ENCODE results near the gene PPP6R3. TPM values are rescaled to one million over a fixed set of nuclear protein-coding genes. Genes with fewer than 3 reads are reported as not detected.
"Not testable (repeated sequence)": the region's sequence is repeated elsewhere in the genome, so short reads cannot be mapped to it uniquely, and the experiment has no call there.

Gene PPP6R3
- total RNA-seq, 1 experiment from 2014 or later = 129 TPM

DNA sequence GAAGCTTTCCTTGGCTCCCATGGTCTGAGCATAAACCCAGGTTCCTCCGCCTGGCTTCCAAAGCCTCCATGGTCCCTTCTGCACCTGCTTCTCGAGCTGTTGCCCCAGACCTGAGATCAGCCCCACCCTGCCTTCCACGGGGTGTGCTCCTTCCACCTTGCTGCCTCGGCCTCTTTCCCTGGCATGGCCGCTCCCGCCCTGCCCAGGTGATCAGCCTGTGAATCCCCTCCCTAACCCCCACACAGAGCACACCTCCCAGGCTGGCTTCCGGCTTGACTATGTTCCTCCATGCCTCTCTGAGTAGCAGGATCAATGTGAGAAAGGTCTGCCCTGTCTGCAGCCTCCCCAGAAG is 2.7 kb upstream of the PPP6R3 start:
- TF ChIP-seq, protein P1, sequence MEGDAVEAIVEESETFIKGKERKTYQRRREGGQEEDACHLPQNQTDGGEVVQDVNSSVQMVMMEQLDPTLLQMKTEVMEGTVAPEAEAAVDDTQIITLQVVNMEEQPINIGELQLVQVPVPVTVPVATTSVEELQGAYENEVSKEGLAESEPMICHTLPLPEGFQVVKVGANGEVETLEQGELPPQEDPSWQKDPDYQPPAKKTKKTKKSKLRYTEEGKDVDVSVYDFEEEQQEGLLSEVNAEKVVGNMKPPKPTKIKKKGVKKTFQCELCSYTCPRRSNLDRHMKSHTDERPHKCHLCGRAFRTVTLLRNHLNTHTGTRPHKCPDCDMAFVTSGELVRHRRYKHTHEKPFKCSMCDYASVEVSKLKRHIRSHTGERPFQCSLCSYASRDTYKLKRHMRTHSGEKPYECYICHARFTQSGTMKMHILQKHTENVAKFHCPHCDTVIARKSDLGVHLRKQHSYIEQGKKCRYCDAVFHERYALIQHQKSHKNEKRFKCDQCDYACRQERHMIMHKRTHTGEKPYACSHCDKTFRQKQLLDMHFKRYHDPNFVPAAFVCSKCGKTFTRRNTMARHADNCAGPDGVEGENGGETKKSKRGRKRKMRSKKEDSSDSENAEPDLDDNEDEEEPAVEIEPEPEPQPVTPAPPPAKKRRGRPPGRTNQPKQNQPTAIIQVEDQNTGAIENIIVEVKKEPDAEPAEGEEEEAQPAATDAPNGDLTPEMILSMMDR (conservative IDR thresholded peaks at IDR 0.05) = no peak
- TF ChIP-seq EZH2 (IDR thresholded peaks at IDR 0.05; ENCODE audit: low read depth) = no peak

DNA sequence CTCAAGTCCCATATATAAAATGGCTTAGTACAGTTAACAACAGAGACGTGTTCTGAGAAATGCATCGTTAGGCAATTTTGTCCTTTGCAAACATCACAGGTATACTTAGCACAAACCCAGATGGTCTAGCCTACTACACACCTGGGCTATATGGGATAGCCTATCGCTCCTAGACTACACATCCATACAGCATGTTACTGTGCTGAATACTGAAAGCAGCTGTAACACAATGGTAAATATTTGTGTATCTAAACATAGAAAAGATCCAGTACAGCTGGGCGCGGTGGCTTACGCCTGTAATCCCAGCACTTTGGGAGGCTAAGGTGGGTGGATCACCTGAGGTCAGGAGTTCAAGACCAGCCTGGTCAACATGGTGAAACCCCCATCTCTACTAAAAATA is 2.2 kb upstream of the PPP6R3 start:
- H3K36me3 ChIP-seq (ENCODE audit: low read depth); H3K27me3 ChIP-seq (ENCODE audit: insufficient read depth, low read depth); BruUV-seq (replicated peaks); intact Hi-C loops (cut with micrococcal nuclease; ENCODE audit: unreplicated experiment); H3K9me3 ChIP-seq (ENCODE audit: insufficient read depth, low read depth); H3K4me3 ChIP-seq; H2AFZ ChIP-seq; H3K4me2 ChIP-seq; DNase-seq; CTCF ChIA-PET; H3K9me2 ChIP-seq (ENCODE audit: insufficient read depth); POLR2A ChIA-PET (ENCODE audit: unreplicated experiment); H3K27ac ChIP-seq: not testable (repeated sequence)
- peaks cover 20% of the 10 kb centered on the region for H4K20me1 ChIP-seq (ENCODE audit: insufficient read depth)
- peaks cover 11% of the 10 kb centered on the region; the same call in 1 of the 2 replicates for H3F3A ChIP-seq (ENCODE audit: insufficient read depth, low read depth)
- H3K79me2 ChIP-seq (ENCODE audit: low read depth) = peaks cover 27% of the 10 kb centered on the region
- peaks cover 17% of the 10 kb centered on the region for H3K4me1 ChIP-seq (replicated peaks; ENCODE audit: insufficient read depth)

More for the DNA sequence above, 2.7 kb upstream of the PPP6R3 start:
- Histone ChIP-seq H3K36me3 (ENCODE audit: low read depth) (no peaks in the 10 kb centered on the region; the same call in 1 of the 2 replicates), H3K27ac (no peak overlapping the region), H3K4me3 (no peak overlapping the region), H3K9me2 (ENCODE audit: insufficient read depth) (no peaks in the 10 kb centered on the region), H3K9me3 (ENCODE audit: insufficient read depth, low read depth) (no peaks in the 10 kb centered on the region), H3K27me3 (ENCODE audit: insufficient read depth, low read depth) (no peaks in the 10 kb centered on the region), H2AFZ (no peak overlapping the region), H4K20me1 (ENCODE audit: insufficient read depth) (peaks cover 15% of the 10 kb centered on the region), H3F3A (ENCODE audit: insufficient read depth, low read depth) (peaks cover 11% of the 10 kb centered on the region; the same call in 1 of the 2 replicates), H3K4me2 (no peak overlapping the region), H3K4me1 (replicated peaks; ENCODE audit: insufficient read depth) (peaks cover 12% of the 10 kb centered on the region), H3K79me2 (ENCODE audit: low read depth) (peaks cover 23% of the 10 kb centered on the region)
- POLR2A ChIA-PET (ENCODE audit: unreplicated experiment) = no interaction called here
- CTCF ChIA-PET = no interaction called here
- intact Hi-C loops (cut with micrococcal nuclease; ENCODE audit: unreplicated experiment) = no loop called here
- no peak for DNase-seq
- BruUV-seq (replicated peaks) = no TSS peak

DNA sequence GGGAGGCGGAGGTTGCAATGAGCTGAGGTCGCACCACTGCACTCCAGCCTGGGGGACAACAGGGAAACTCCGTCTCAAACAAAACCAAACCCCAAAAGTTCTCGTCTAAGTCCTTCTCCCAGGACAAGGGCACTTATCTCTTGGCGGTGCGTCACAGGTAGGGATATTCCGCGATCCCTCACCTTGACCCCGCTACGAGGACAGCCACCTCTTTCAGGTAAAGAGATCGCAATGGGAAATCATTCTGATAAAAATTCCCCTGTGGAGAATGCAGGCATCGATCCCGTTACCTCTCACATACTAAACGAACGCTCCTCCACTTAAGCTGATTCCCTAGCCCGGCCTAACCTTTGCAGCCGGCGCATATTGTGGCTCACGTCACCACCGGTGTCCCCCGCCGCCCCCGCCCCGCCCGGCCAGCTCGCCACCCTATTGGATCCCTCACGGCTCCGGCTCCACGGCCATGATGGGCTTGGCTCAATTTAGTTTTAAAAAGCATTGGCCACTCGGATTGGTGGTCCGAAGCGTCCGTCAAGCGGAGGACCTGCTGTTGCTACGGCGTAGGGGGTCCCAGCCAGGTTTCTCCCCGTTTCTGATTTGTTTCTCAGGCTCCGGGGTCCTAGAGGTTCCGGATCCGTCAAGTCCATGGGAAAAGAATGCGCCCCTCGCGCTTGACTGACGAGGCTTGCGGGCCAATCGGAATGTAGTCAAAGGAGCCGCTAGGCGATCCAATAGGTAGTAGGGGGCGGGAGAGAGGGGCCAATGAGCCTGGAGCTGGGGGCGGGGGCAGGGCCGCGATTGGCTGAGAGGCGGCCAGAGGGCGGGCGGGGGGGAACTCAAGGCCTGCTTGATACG is 439 bp upstream of the PPP6R3 start:
- peak overlapping the region; percentile 67 for H3K27ac ChIP-seq
- CTCF ChIA-PET = interaction anchor here (0.6 kb wide), 2 partner anchors 54 to 165 kb away, joined by 3 read pairs; no protein-coding TSS in a partner anchor
- H3K9me3 ChIP-seq (ENCODE audit: insufficient read depth, low read depth) = no peaks in the 10 kb centered on the region
- H3F3A ChIP-seq (ENCODE audit: insufficient read depth, low read depth) = peaks cover 11% of the 10 kb centered on the region; the same call in 1 of the 2 replicates
- POLR2A ChIA-PET (ENCODE audit: unreplicated experiment) = interaction anchor here (0.6 to 0.7 kb wide), 5 partner anchors 46 to 633 kb away, joined by 3 to 9 read pairs (median 5); no protein-coding TSS in a partner anchor
- H3K36me3 ChIP-seq (ENCODE audit: low read depth) = peaks cover 4% of the 10 kb centered on the region; the same call in 1 of the 2 replicates
- no peak for TF ChIP-seq EZH2 (IDR thresholded peaks at IDR 0.05; ENCODE audit: low read depth)
- TF ChIP-seq, protein P1 (conservative IDR thresholded peaks at IDR 0.05) = no peak
- peaks cover 21% of the 10 kb centered on the region for H3K4me1 ChIP-seq (replicated peaks; ENCODE audit: insufficient read depth)
- H3K4me2 ChIP-seq = peak overlapping the region; percentile 100
- peaks cover 38% of the 10 kb centered on the region for H4K20me1 ChIP-seq (ENCODE audit: insufficient read depth)
- peaks cover 45% of the 10 kb centered on the region for H3K79me2 ChIP-seq (ENCODE audit: low read depth)
- peak overlapping the region; percentile 72 for H3K4me3 ChIP-seq
- TSS peak; percentile 99 for BruUV-seq (replicated peaks)
- H3K27me3 ChIP-seq (ENCODE audit: insufficient read depth, low read depth) = no peaks in the 10 kb centered on the region
- H3K9me2 ChIP-seq (ENCODE audit: insufficient read depth) = no peaks in the 10 kb centered on the region
- intact Hi-C loops (cut with micrococcal nuclease; ENCODE audit: unreplicated experiment) = loop anchor here (2.0 kb wide), 1 partner anchor 379 kb away; no protein-coding TSS in a partner anchor
- peak overlapping the region; percentile 97 for H2AFZ ChIP-seq
- peak; percentile 95 to 97 for DNase-seq
